WTC11 (cell line): ENCODE measurements around the gene OR2C3. TPM values are rescaled to one million over a fixed set of nuclear protein-coding genes. Genes with fewer than 3 reads are reported as not detected.
"Not testable (repeated sequence)": the region's sequence is repeated elsewhere in the genome, so short reads cannot be mapped to it uniquely, and the experiment has no call there.

ENCODE experiments used
- ATAC-seq: fragments of 200-7000 bp; cut with Tn5 transposase; 2 replicates; pipeline ENCODE4 v1.10.0; 2021; ENCODE audit warnings: mild to moderate bottlenecking, moderate library complexity
- CTCF ChIA-PET: fragments of 300-600 bp; sonication (Branson Sonifier 250); formaldehyde crosslinking; loops from one replicate; lab custom pipeline; 2021; ENCODE audit warnings: antibody characterized with exemption; lab: Charles Lee
- POLR2A ChIA-PET: fragments of 350-600 bp; sonication (Branson Sonifier 250); formaldehyde crosslinking; loops from one replicate; lab custom pipeline; 2021; ENCODE audit warnings: antibody characterized with exemption; lab: Charles Lee
- DNase-seq: peaks from one replicate; pipeline ENCODE4 v3.0.0; 2021; ENCODE audit warnings: low spot score
- H3K27ac Mint-ChIP-seq: 2 replicates; pipeline ENCODE4 v1.8.0; 2021; ENCODE audit warnings: mixed read lengths
- H3K27me3 Mint-ChIP-seq: 2 replicates; pipeline ENCODE4 v1.8.0; 2021; ENCODE audit warnings: low read depth, mild to moderate bottlenecking, moderate library complexity, mixed read lengths
- H3K36me3 Mint-ChIP-seq: 2 replicates; pipeline ENCODE4 v1.8.0; 2021; ENCODE audit warnings: mixed read lengths
- H3K4me1 Mint-ChIP-seq: 2 replicates; pipeline ENCODE4 v1.8.0; 2022; ENCODE audit warnings: mixed read lengths
- H3K4me3 Mint-ChIP-seq: 2 replicates; pipeline ENCODE4 v1.8.0; 2021; ENCODE audit warnings: mild to moderate bottlenecking, moderate library complexity, mixed read lengths
- H3K9me3 Mint-ChIP-seq: 2 replicates; pipeline ENCODE4 v1.8.0; 2021; ENCODE audit warnings: mixed read lengths
- ESRRA ChIP-seq: sonication (generic); formaldehyde crosslinking; IDR thresholded peaks from 2 replicates; pipeline ENCODE4 v1.8.1; 2022; ENCODE audit warnings: mild to moderate bottlenecking, missing genetic modification reagents, borderline replicate concordance
- ETV6 ChIP-seq: sonication (generic); formaldehyde crosslinking; IDR thresholded peaks from 2 replicates; pipeline ENCODE4 v1.8.1; 2022; ENCODE audit warnings: mild to moderate bottlenecking, missing genetic modification reagents
- HMGXB4 ChIP-seq: sonication (generic); formaldehyde crosslinking; IDR thresholded peaks from 2 replicates; pipeline ENCODE4 v1.8.1; 2023; ENCODE audit warnings: mild to moderate bottlenecking, moderate library complexity, missing genetic modification reagents
- NFYB ChIP-seq: sonication (generic); formaldehyde crosslinking; conservative IDR thresholded peaks from 2 replicates; pipeline ENCODE4 v1.8.0; 2022; ENCODE audit warnings: low read depth, missing genetic modification reagents
- NR3C1 ChIP-seq: sonication (generic); formaldehyde crosslinking; conservative IDR thresholded peaks from 2 replicates; pipeline ENCODE4 v1.8.1; 2023; ENCODE audit warnings: low read depth, mild to moderate bottlenecking, missing genetic modification reagents
- TCF7 ChIP-seq: sonication (generic); formaldehyde crosslinking; IDR thresholded peaks from 2 replicates; pipeline ENCODE4 v1.8.0; 2022; ENCODE audit warnings: mild to moderate bottlenecking, low read depth, missing genetic modification reagents, moderate library complexity
- TEAD4 ChIP-seq: sonication (generic); formaldehyde crosslinking; IDR thresholded peaks from 2 replicates; pipeline ENCODE4 v1.8.0; 2022; ENCODE audit warnings: mild to moderate bottlenecking, missing genetic modification reagents
- ZNF138 ChIP-seq: sonication (generic); formaldehyde crosslinking; conservative IDR thresholded peaks from 2 replicates; pipeline ENCODE4 v1.8.1; 2022; ENCODE audit warnings: mild to moderate bottlenecking, moderate library complexity, missing genetic modification reagents
- ZNF219 ChIP-seq: sonication (generic); formaldehyde crosslinking; IDR thresholded peaks from 2 replicates; pipeline ENCODE4 v1.8.0; 2023; ENCODE audit warnings: missing genetic modification reagents, mild to moderate bottlenecking, borderline replicate concordance
- total RNA-seq: library from RNA; stranded (reverse); gene quantifications from 3 replicates; pipeline ENCODE4 v1.2.3, GENCODE V29; 2021

OR2C3 gene
- total RNA-seq, 1 experiment from 2014 or later: not detected

GRCh38 chr1:247482747-247483146 is 53.5 kb downstream of the OR2C3 start:
- no peak for ATAC-seq
- TF ChIP-seq ETV6 (CRISPR knock-in tag): no peak
- no peak for TF ChIP-seq ZNF219
- no peak for TF ChIP-seq TCF7 (CRISPR knock-in tag)
- no peak for TF ChIP-seq TEAD4 (CRISPR knock-in tag)
- POLR2A ChIA-PET: no interaction called here
- no peak for DNase-seq
- H3K27ac Mint-ChIP-seq: no peak overlapping the region
- H3K9me3 Mint-ChIP-seq: no peaks in the 10 kb centered on the region
- no peaks in the 10 kb centered on the region for H3K4me1 Mint-ChIP-seq
- CTCF ChIA-PET: no interaction called here
- H3K36me3 Mint-ChIP-seq: no peaks in the 10 kb centered on the region
- H3K27me3 Mint-ChIP-seq: no peaks in the 10 kb centered on the region
- no peak overlapping the region for H3K4me3 Mint-ChIP-seq

- DNase-seq, H3K27me3 Mint-ChIP-seq, CTCF ChIA-PET, ATAC-seq, H3K27ac Mint-ChIP-seq, POLR2A ChIA-PET, H3K4me3 Mint-ChIP-seq: not testable (repeated sequence)
- Mint-ChIP-seq H3K9me3 (peaks cover 15% of the 10 kb centered on the region), H3K4me1 (peaks cover 23% of the 10 kb centered on the region), H3K36me3 (peaks cover 15% of the 10 kb centered on the region)
These were observed 59.7 kb downstream of the OR2C3 start for GRCh38 chr1:247476328-247477058.

GRCh38 chr1:247475793-247476192 is 60.4 kb downstream of the OR2C3 start:
- CTCF ChIA-PET: no interaction called here
- no peak for ATAC-seq
- H3K27me3 Mint-ChIP-seq: no peaks in the 10 kb centered on the region

More at GRCh38 chr1:247475793-247476192, 60.4 kb downstream of the OR2C3 start:
- no peak for TF ChIP-seq ESRRA (CRISPR knock-in tag)
- TF ChIP-seq NFYB: no peak
- TF ChIP-seq ZNF138 (CRISPR knock-in tag): no peak
- TF ChIP-seq HMGXB4 (CRISPR knock-in tag): no peak
- no peak for TF ChIP-seq NR3C1 (CRISPR knock-in tag)
- Mint-ChIP-seq H3K4me1 (peaks cover 23% of the 10 kb centered on the region), H3K27ac (no peak overlapping the region), H3K9me3 (peaks cover 15% of the 10 kb centered on the region), H3K4me3 (no peak overlapping the region), H3K36me3 (peaks cover 15% of the 10 kb centered on the region)
- no peak for DNase-seq
- POLR2A ChIA-PET: no interaction called here

Other genes with a start within 250 kb of the OR2C3 start
- gene ZNF496, start 204.6 kb downstream of the OR2C3 start, total RNA-seq: 81.5 to 89.0 TPM (median 88.3 TPM) in 3 replicates
- gene NLRP3, start 120.3 kb downstream of the OR2C3 start, total RNA-seq: 0.11 to 0.25 TPM (median 0.11 TPM) in 3 replicates
- gene OR2B11, start 78.3 kb downstream of the OR2C3 start, total RNA-seq: not detected in 3 replicates
- not detected in 3 replicates for gene GCSAML, start 12.7 kb upstream of the OR2C3 start, total RNA-seq
- not detected in 3 replicates for gene OR2G2, start 51.9 kb upstream of the OR2C3 start, total RNA-seq
- gene OR2G3, start 69.1 kb upstream of the OR2C3 start, total RNA-seq: not detected in 3 replicates
- not detected in 3 replicates for gene OR13G1, start 143.3 kb upstream of the OR2C3 start, total RNA-seq
- not detected in 3 replicates for gene OR6F1, start 180.2 kb upstream of the OR2C3 start, total RNA-seq
- gene OR14K1, start 202.2 kb upstream of the OR2C3 start, total RNA-seq: not detected in 3 replicates
- not detected in 3 replicates for gene OR14A2, start 211.7 kb upstream of the OR2C3 start, total RNA-seq
- gene OR1C1, start 224.1 kb upstream of the OR2C3 start, total RNA-seq: not detected in 3 replicates